ENCODE results near the gene FOXR2.

FOXR2 gene

DNA sequence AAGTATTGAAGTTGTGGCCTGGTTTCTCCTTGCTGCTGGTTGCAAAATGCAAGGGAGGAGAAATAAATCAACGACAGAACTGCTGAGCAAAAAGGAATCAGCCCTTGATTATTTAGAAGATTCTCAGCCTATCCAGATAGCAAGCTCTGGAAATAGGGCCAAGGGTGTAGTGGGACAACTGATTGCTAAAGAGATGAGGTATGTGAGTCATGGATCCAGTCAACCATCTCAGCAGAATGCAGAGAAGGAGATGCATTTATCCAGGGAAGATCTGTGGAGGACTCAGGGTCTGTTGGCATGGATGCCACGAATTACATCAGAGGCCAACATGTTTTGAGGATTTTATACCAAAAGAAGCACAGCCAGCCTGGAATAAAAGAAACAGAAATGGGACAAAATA, 36.7 kb downstream of the FOXR2 start:
- Histone ChIP-seq H3K27me3 (ENCODE audit: insufficient read depth, low read length, poor library complexity, severe bottlenecking) (no peaks in the 10 kb centered on the region), H3F3A (ENCODE audit: low read depth) (no peaks in the 10 kb centered on the region), H3K9me2 (replicated peaks; ENCODE audit: low read depth, low read length) (no peaks in the 10 kb centered on the region), H4K20me1 (ENCODE audit: insufficient read depth, low read length, poor library complexity, severe bottlenecking) (no peaks in the 10 kb centered on the region), H3K36me3 (ENCODE audit: insufficient read depth, low read length) (no peaks in the 10 kb centered on the region), H3K9ac (ENCODE audit: low read depth, low read length, poor library complexity, severe bottlenecking) (no peak overlapping the region), H3K4me1 (ENCODE audit: insufficient read depth, low read length, poor library complexity, severe bottlenecking) (no peaks in the 10 kb centered on the region), H3K9me3 (ENCODE audit: insufficient read depth, low read depth, low read length) (no peaks in the 10 kb centered on the region), H3K79me2 (ENCODE audit: insufficient read depth, low read length) (no peaks in the 10 kb centered on the region), H2AFZ (ENCODE audit: low read length) (no peak overlapping the region), H3K4me2 (ENCODE audit: low read depth, low read length, poor library complexity, severe bottlenecking) (no peak overlapping the region), H3K4me3 (ENCODE audit: low read length, poor library complexity, severe bottlenecking) (no peak overlapping the region)
- TF ChIP-seq EZH2phosphoT487 (IDR thresholded peaks at IDR 0.05; ENCODE audit: borderline replicate concordance): no peak
- TF ChIP-seq, protein P1, sequence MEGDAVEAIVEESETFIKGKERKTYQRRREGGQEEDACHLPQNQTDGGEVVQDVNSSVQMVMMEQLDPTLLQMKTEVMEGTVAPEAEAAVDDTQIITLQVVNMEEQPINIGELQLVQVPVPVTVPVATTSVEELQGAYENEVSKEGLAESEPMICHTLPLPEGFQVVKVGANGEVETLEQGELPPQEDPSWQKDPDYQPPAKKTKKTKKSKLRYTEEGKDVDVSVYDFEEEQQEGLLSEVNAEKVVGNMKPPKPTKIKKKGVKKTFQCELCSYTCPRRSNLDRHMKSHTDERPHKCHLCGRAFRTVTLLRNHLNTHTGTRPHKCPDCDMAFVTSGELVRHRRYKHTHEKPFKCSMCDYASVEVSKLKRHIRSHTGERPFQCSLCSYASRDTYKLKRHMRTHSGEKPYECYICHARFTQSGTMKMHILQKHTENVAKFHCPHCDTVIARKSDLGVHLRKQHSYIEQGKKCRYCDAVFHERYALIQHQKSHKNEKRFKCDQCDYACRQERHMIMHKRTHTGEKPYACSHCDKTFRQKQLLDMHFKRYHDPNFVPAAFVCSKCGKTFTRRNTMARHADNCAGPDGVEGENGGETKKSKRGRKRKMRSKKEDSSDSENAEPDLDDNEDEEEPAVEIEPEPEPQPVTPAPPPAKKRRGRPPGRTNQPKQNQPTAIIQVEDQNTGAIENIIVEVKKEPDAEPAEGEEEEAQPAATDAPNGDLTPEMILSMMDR (conservative IDR thresholded peaks at IDR 0.05; ENCODE audit: low read length): no peak

DNA sequence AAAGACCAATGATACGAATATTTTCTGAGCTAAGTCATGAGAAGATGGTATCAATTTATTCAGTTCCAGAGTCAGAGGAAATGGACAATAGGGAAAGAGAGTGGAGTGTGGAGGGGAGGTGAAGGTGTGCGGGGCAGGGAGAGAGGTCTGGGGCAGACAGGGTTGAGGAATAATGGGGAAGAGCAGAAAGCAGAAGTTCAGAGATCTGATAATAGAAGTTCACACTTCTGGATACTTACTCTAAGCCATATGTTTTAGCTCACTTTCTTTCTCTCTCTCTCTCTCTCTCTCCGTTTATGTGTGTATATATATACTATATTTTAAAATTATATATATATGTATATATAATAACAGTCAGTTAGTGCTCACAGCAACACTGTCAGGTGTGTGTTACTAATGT, 40.4 kb downstream of the FOXR2 start:
- no peak overlapping the region for H3K4me2 ChIP-seq (ENCODE audit: low read depth, low read length, poor library complexity, severe bottlenecking)
- no peak overlapping the region for H3K9ac ChIP-seq (ENCODE audit: low read depth, low read length, poor library complexity, severe bottlenecking)
- H3K4me3 ChIP-seq (ENCODE audit: low read length, poor library complexity, severe bottlenecking): no peak overlapping the region
- H3K9me2 ChIP-seq (replicated peaks; ENCODE audit: low read depth, low read length): no peaks in the 10 kb centered on the region
- H3F3A ChIP-seq (ENCODE audit: low read depth): no peaks in the 10 kb centered on the region
- no peaks in the 10 kb centered on the region for H3K79me2 ChIP-seq (ENCODE audit: insufficient read depth, low read length)
- no peak overlapping the region for H2AFZ ChIP-seq (ENCODE audit: low read length)
- no peaks in the 10 kb centered on the region for H3K36me3 ChIP-seq (ENCODE audit: insufficient read depth, low read length)
- no peaks in the 10 kb centered on the region for H3K27me3 ChIP-seq (ENCODE audit: insufficient read depth, low read length, poor library complexity, severe bottlenecking)
- no peaks in the 10 kb centered on the region for H4K20me1 ChIP-seq (ENCODE audit: insufficient read depth, low read length, poor library complexity, severe bottlenecking)
- H3K9me3 ChIP-seq (ENCODE audit: insufficient read depth, low read depth, low read length): no peaks in the 10 kb centered on the region
- no peaks in the 10 kb centered on the region for H3K4me1 ChIP-seq (ENCODE audit: insufficient read depth, low read length, poor library complexity, severe bottlenecking)
- TF ChIP-seq EZH2phosphoT487 (IDR thresholded peaks at IDR 0.05; ENCODE audit: borderline replicate concordance): no peak
- TF ChIP-seq, protein P1 (conservative IDR thresholded peaks at IDR 0.05; ENCODE audit: low read length): no peak

DNA sequence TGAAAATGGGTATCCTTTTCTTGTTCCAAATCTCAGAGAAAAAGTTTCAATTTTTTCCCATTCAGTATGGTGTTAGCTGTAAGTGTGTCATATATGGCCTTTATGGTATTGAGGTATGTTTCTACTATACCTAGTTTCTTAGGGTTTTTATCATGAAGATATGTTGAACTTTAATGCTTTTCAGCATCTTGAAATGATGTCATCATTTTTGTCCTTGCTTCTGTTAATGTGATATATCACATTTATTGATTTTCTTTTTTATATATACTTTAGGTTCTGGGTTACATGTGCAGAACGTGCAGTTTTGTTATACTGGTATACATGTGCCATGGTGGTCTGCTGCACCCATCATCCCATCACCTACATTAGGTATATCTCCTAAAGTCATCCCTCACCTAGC, 44.9 kb downstream of the FOXR2 start:
- Histone ChIP-seq H3K79me2 (ENCODE audit: insufficient read depth, low read length) (no peaks in the 10 kb centered on the region), H3K9me3 (ENCODE audit: insufficient read depth, low read depth, low read length) (no peaks in the 10 kb centered on the region), H3F3A (ENCODE audit: low read depth) (no peaks in the 10 kb centered on the region), H2AFZ (ENCODE audit: low read length) (no peak overlapping the region), H4K20me1 (ENCODE audit: insufficient read depth, low read length, poor library complexity, severe bottlenecking) (no peaks in the 10 kb centered on the region), H3K9ac (ENCODE audit: low read depth, low read length, poor library complexity, severe bottlenecking) (no peak overlapping the region), H3K9me2 (replicated peaks; ENCODE audit: low read depth, low read length) (no peaks in the 10 kb centered on the region), H3K4me3 (ENCODE audit: low read length, poor library complexity, severe bottlenecking) (no peak overlapping the region), H3K4me2 (ENCODE audit: low read depth, low read length, poor library complexity, severe bottlenecking) (no peak overlapping the region), H3K4me1 (ENCODE audit: insufficient read depth, low read length, poor library complexity, severe bottlenecking) (no peaks in the 10 kb centered on the region), H3K36me3 (ENCODE audit: insufficient read depth, low read length) (no peaks in the 10 kb centered on the region), H3K27me3 (ENCODE audit: insufficient read depth, low read length, poor library complexity, severe bottlenecking) (no peaks in the 10 kb centered on the region)
- TF ChIP-seq EZH2phosphoT487 (IDR thresholded peaks at IDR 0.05; ENCODE audit: borderline replicate concordance): no peak
- TF ChIP-seq, protein P1 (conservative IDR thresholded peaks at IDR 0.05; ENCODE audit: low read length): no peak

All from Loucy (cell line).